Body of pancreas (tissue), 4 donors: Measurements from ENCODE around the gene NR4A1.

Source experiments
- CTCF ChIP-seq, 7 experiments: fragments of 450-650 bp in 4 of 7; fragments of 200-600 bp in 3 of 7; sonication (generic) in 3 of 7; IDR thresholded peaks; one replicate each; pipeline ENCODE4 v1.5.1; 2016 to 2019; ENCODE audit warnings: antibody characterized with exemption in 7 of 7
- POLR2A ChIP-seq, 3 donors: fragments of 450-650 bp; IDR thresholded peaks; one replicate each; pipeline ENCODE4 v1.6.1; 2016; ENCODE audit warnings: antibody characterized with exemption in 3 of 3, mild to moderate bottlenecking in 2 of 3

- TF ChIP-seq CTCF (IDR thresholded peaks at IDR 0.05) (no peak), POLR2A (IDR thresholded peaks at IDR 0.05) (peak in 1 of 3 donors; percentile 9)
These were observed 3.1 kb downstream of the NR4A1 start for GRCh38 chr12:52054231-52054832.
